K562 (cell line): ENCODE measurements around the gene CCL4.

Experiments
- CHAMP1 ChIP-seq: fragments of 450-650 bp; IDR thresholded peaks from 2 replicates; pipeline ENCODE4 v1.6.1; 2016; ENCODE audit warnings: mild to moderate bottlenecking
- CTCF ChIP-seq, 3 experiments: IDR thresholded peaks in 2 of 3; conservative IDR thresholded peaks in 1 of 3; 2 replicates each; pipeline ENCODE4 v1.5.1; 2011 to 2012; ENCODE audit warnings: low read length in 3 of 3, mild to moderate bottlenecking in 3 of 3, control low read depth in 2 of 3, improper control_type of control experiment in 1 of 3, inconsistent platforms in 1 of 3, low read depth in 1 of 3, mixed read lengths in 1 of 3, moderate library complexity in 1 of 3; ENCODE audit not compliant: insufficient read depth in 2 of 3
- FOXM1 ChIP-seq, 2 experiments: fragments of 450-650 bp in 1 of 2; sonication (generic) in 1 of 2; formaldehyde crosslinking in 1 of 2; IDR thresholded peaks; 2 replicates each; pipeline versions ENCODE4 v1.6.1 to v1.9.0; 2017 to 2022; ENCODE audit warnings: low read depth in 2 of 2, mild to moderate bottlenecking in 2 of 2, missing genetic modification reagents in 1 of 2, moderate library complexity in 1 of 2
- KAT2B ChIP-seq: IDR thresholded peaks from one replicate; pipeline ENCODE4 v1.6.1; 2012; ENCODE audit warnings: low read depth, mild to moderate bottlenecking, control low read depth, inconsistent platforms, low read length, moderate library complexity
- MCM3 ChIP-seq: fragments of 450-650 bp; IDR thresholded peaks from 2 replicates; pipeline ENCODE4 v1.6.1; 2016
- MED1 ChIP-seq: sonication (generic); formaldehyde crosslinking; IDR thresholded peaks from 2 replicates; pipeline ENCODE4 v1.8.1; 2023; ENCODE audit warnings: missing genetic modification reagents, borderline replicate concordance
- MYC ChIP-seq, 2 experiments: fragments of 250-450 bp in 1 of 2; sonication (Bioruptor Pico) in 1 of 2; IDR thresholded peaks; 2 replicates each; pipeline versions ENCODE4 v1.5.1 to v1.6.1; 2012 to 2021; ENCODE audit warnings: low read depth in 2 of 2, borderline replicate concordance in 1 of 2, improper control_type of control experiment in 1 of 2, low read length in 1 of 2, mild to moderate bottlenecking in 1 of 2, moderate library complexity in 1 of 2
- NFYB ChIP-seq: IDR thresholded peaks from 2 replicates; pipeline ENCODE4 v1.6.1; 2011; ENCODE audit warnings: mild to moderate bottlenecking, moderate library complexity; ENCODE audit not compliant: insufficient read length; ENCODE audit errors: extremely low read depth
- NR2C2 ChIP-seq, 2 experiments: fragments of 200-800 bp in 1 of 2; sonication (Bioruptor generic) in 1 of 2; sonication (generic) in 1 of 2; formaldehyde crosslinking in 1 of 2; IDR thresholded peaks; 2 replicates each; pipeline versions ENCODE4 v1.6.1 to v1.8.0; 2016 to 2022; ENCODE audit warnings: mild to moderate bottlenecking in 1 of 2, missing compliant biosample characterization in 1 of 2, missing genetic modification characterization in 1 of 2, missing genetic modification reagents in 1 of 2
- ZBTB17 ChIP-seq: fragments of 450-650 bp; formaldehyde crosslinking; IDR thresholded peaks from 2 replicates; pipeline ENCODE4 v1.4.0; 2020; ENCODE audit warnings: mild to moderate bottlenecking
- ZBTB7A ChIP-seq: IDR thresholded peaks from 2 replicates; pipeline ENCODE4 v1.6.1; 2011; ENCODE audit warnings: low read depth, mild to moderate bottlenecking, low read length, moderate library complexity, borderline replicate concordance; ENCODE audit not compliant: control insufficient read depth
- ZC3H11A ChIP-seq: IDR thresholded peaks from 2 replicates; pipeline ENCODE4 v1.6.1; 2012; ENCODE audit warnings: low read depth, low read length, improper control_type of control experiment
- ZNF740 ChIP-seq, 3 experiments: fragments of 200-800 bp in 1 of 3; sonication (Bioruptor generic) in 1 of 3; sonication (generic) in 1 of 3; formaldehyde crosslinking in 1 of 3; IDR thresholded peaks; 2 replicates each; pipeline versions ENCODE4 v1.6.1 to v1.8.0; 2016 to 2022; ENCODE audit warnings: mild to moderate bottlenecking in 2 of 3, missing compliant biosample characterization in 2 of 3, missing genetic modification characterization in 2 of 3, missing genetic modification reagents in 1 of 3

GRCh38 chr17:36105781-36106492 lies 2.3 kb downstream of the CCL4 start:
- no peak for TF ChIP-seq FOXM1 (IDR thresholded peaks at IDR 0.05; ENCODE audit: low read depth)
- TF ChIP-seq FOXM1 (CRISPR knock-in tag; IDR thresholded peaks at IDR 0.05; ENCODE audit: low read depth), result no peak
- no peak for TF ChIP-seq MCM3
- TF ChIP-seq ZC3H11A, result no peak
- no peak for TF ChIP-seq CHAMP1
- TF ChIP-seq ZNF740 (CRISPR knock-in tag; IDR thresholded peaks at IDR 0.05), result no peak
- TF ChIP-seq ZNF740 (tag; IDR thresholded peaks at IDR 0.05), result no peak
- TF ChIP-seq ZBTB7A, result no peak
- no peak for TF ChIP-seq MYC (IDR thresholded peaks at IDR 0.05; ENCODE audit: low read depth, low read length)
- no peak for TF ChIP-seq MYC (CRISPR knock-in tag; IDR thresholded peaks at IDR 0.05; ENCODE audit: borderline replicate concordance, low read depth)
- no peak for TF ChIP-seq MED1 (CRISPR knock-in tag)
- no peak for TF ChIP-seq KAT2B
- TF ChIP-seq ZBTB17 (CRISPR knock-in tag), result no peak
- TF ChIP-seq CTCF (IDR thresholded peaks at IDR 0.05 in 2 of 3, conservative IDR thresholded peaks at IDR 0.05 in 1 of 3; ENCODE audit: insufficient read depth in 2 of 3, low read depth in 1 of 3, low read length in 3 of 3), result no peak
- TF ChIP-seq NFYB, result no peak
- TF ChIP-seq NR2C2 (CRISPR knock-in tag; IDR thresholded peaks at IDR 0.05), result no peak
- TF ChIP-seq NR2C2 (tag; IDR thresholded peaks at IDR 0.05), result no peak
